Sigmoid colon (tissue), 7 donors: ENCODE data around the gene VPS52. TPM values are rescaled to one million over a fixed set of nuclear protein-coding genes. Genes with fewer than 3 reads are reported as not detected.

ENCODE experiments used
- DNase-seq: peaks from one replicate; pipeline ENCODE4 v3.0.0-alpha.2; 2019
- H3K27ac ChIP-seq, 4 donors: fragments of 200-600 bp; sonication (generic); one replicate each; pipeline ENCODE4 v1.5.1; 2016 to 2019; ENCODE audit warnings: mild to moderate bottlenecking in 1 of 4
- H3K27me3 ChIP-seq, 3 donors: fragments of 200-600 bp; sonication (generic); one replicate each; pipeline ENCODE4 v1.5.1; 2019; ENCODE audit warnings: mild to moderate bottlenecking in 1 of 3
- H3K36me3 ChIP-seq, 4 donors: fragments of 200-600 bp; sonication (generic); one replicate each; pipeline ENCODE4 v1.5.1; 2016 to 2019
- H3K4me1 ChIP-seq, 4 donors: fragments of 200-600 bp; sonication (generic); one replicate each; pipeline ENCODE4 v1.5.1; 2017 to 2019
- H3K4me3 ChIP-seq, 4 donors: fragments of 200-600 bp; sonication (generic); one replicate each; pipeline ENCODE4 v1.5.1; 2017 to 2019; ENCODE audit warnings: mild to moderate bottlenecking in 2 of 4, moderate library complexity in 1 of 4
- H3K9me3 ChIP-seq, 4 donors: fragments of 200-600 bp in 3 of 4; sonication (generic) in 3 of 4; one replicate each; pipeline versions ENCODE4 v1.5.1 to v1.6.1; 2013 to 2019
- EP300 ChIP-seq, 4 donors: sonication (generic); formaldehyde crosslinking; IDR thresholded peaks; one replicate each; pipeline ENCODE4 v1.6.1; 2017; ENCODE audit warnings: antibody characterized with exemption in 4 of 4
- POLR2A ChIP-seq, 2 donors: fragments of 450-650 bp; IDR thresholded peaks; one replicate each; pipeline ENCODE4 v1.6.1; 2016; ENCODE audit warnings: antibody characterized with exemption in 2 of 2, mild to moderate bottlenecking in 2 of 2, moderate library complexity in 2 of 2
- POLR2AphosphoS5 ChIP-seq, 4 donors: sonication (generic); formaldehyde crosslinking; IDR thresholded peaks; one replicate each; pipeline ENCODE4 v1.6.1; 2017; ENCODE audit warnings: antibody characterized with exemption in 4 of 4
- WGBS, 2 donors: extraction: QIAGEN DNeasy Blood & Tissue Kit; methylation state at CpG; one replicate each; pipeline ENCODE4 v1.1.7; 2013; 5-methylcytosine and 5-hydroxymethylcytosine counted together
- intact Hi-C: fragments of 100-400 bp; cut with DNase I; formaldehyde crosslinking; loops from one replicate; pipeline ENCODE4 v1.15.1; 2023
- polyA plus RNA-seq, 3 donors: library from polyadenylated mRNA; stranded (reverse); fragments of 200-250 nt; gene quantifications; one replicate each; pipeline ENCODE4 v1.2.3, GENCODE V29; 2013
- total RNA-seq, 4 donors: library from RNA; depleted of rRNA; stranded (reverse); fragments of >200 nt; gene quantifications; one replicate each; pipeline ENCODE4 v1.1.0, GENCODE V29; 2016
- TF ChIP-seq, protein P1 (sequence below), 4 experiments: fragments of 450-650 bp in 3 of 4; fragments of 200-600 bp in 1 of 4; IDR thresholded peaks; one replicate each; pipeline ENCODE4 v1.5.1; 2016 to 2019; ENCODE audit warnings: antibody characterized with exemption in 4 of 4, mild to moderate bottlenecking in 3 of 4, moderate library complexity in 2 of 4
- donor health status: healthy with polysubstance abuse.
- donor health status: Bipolar disorder and iron deficiency.
- donor health status: healthy.

VPS52 gene
- total and polyA plus RNA-seq, 7 donors = 23.4 to 51.2 (median 31.6) TPM

DNA sequence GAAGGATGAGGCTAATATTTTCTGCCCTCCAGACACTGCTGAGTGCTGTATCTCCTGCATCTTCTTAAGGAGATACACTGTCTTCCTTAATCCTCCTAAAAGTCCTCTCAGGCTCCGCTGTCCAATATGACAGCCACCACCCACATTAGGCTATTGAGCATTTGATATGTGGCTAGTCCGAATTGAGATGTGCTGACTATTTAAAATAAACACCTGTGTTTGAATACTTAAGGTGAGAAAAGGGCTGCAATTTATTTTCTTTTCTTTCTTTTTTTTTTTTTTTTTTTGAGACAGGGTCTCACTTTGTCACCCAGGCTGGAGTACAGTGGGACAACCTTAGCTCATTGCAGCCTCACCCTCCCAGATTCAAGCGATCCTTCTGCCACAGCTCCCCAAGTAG, 30.2 kb upstream of the VPS52 start:
- H3K4me3 ChIP-seq = no peak overlapping the region
- no peak overlapping the region for H3K27ac ChIP-seq
- H3K36me3 ChIP-seq = peaks cover 0 to 46% (median 23%) of the 10 kb centered on the region in 4 donors
- DNase-seq = no peak
- no peak for TF ChIP-seq POLR2AphosphoS5 (IDR thresholded peaks at IDR 0.05)
- TF ChIP-seq, protein P1, sequence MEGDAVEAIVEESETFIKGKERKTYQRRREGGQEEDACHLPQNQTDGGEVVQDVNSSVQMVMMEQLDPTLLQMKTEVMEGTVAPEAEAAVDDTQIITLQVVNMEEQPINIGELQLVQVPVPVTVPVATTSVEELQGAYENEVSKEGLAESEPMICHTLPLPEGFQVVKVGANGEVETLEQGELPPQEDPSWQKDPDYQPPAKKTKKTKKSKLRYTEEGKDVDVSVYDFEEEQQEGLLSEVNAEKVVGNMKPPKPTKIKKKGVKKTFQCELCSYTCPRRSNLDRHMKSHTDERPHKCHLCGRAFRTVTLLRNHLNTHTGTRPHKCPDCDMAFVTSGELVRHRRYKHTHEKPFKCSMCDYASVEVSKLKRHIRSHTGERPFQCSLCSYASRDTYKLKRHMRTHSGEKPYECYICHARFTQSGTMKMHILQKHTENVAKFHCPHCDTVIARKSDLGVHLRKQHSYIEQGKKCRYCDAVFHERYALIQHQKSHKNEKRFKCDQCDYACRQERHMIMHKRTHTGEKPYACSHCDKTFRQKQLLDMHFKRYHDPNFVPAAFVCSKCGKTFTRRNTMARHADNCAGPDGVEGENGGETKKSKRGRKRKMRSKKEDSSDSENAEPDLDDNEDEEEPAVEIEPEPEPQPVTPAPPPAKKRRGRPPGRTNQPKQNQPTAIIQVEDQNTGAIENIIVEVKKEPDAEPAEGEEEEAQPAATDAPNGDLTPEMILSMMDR (IDR thresholded peaks at IDR 0.05) = no peak
- TF ChIP-seq EP300 (IDR thresholded peaks at IDR 0.05) = no peak
- no peak for TF ChIP-seq POLR2A (IDR thresholded peaks at IDR 0.05)
- intact Hi-C loops = no loop called here
- H3K9me3 ChIP-seq = no peaks in the 10 kb centered on the region
- H3K27me3 ChIP-seq = no peaks in the 10 kb centered on the region
- peaks cover 0 to 35% (median 23%) of the 10 kb centered on the region in 4 donors for H3K4me1 ChIP-seq
- WGBS, 2 donors = 92 to 94% methylated on average over 3 of the region's 3 CpGs

- Histone ChIP-seq H3K4me1 (peaks cover 0 to 37% (median 24%) of the 10 kb centered on the region in 4 donors), H3K9me3 (no peaks in the 10 kb centered on the region), H3K27ac (peak overlapping the region; percentile 95 to 98 (median 97)), H3K36me3 (peaks cover 10 to 59% (median 33%) of the 10 kb centered on the region in 4 donors), H3K27me3 (no peaks in the 10 kb centered on the region), H3K4me3 (peak overlapping the region; percentile 62 to 93 (median 84))
- 0% methylated on average over 54 of the region's 54 CpGs for WGBS, 2 donors
- TF ChIP-seq, protein P1 (IDR thresholded peaks at IDR 0.05) = peak; percentile 39 to 79 (median 72)
- TF ChIP-seq POLR2A (IDR thresholded peaks at IDR 0.05) (peak; percentile 69 to 80), POLR2AphosphoS5 (IDR thresholded peaks at IDR 0.05) (peak; percentile 78 to 93 (median 90)), EP300 (IDR thresholded peaks at IDR 0.05) (peak in 1 of 4 donors; percentile 21)
- intact Hi-C loops = loop anchor here (1.0 to 5.0 kb wide), 3 partner anchors 15 to 128 kb away; partner anchors contain the start of genes B3GALT4 and TAPBP
- DNase-seq = peak; percentile 96
Observed at GRCh38 chr6:33299237-33299944, 27.7 kb upstream of the VPS52 start.

DNA sequence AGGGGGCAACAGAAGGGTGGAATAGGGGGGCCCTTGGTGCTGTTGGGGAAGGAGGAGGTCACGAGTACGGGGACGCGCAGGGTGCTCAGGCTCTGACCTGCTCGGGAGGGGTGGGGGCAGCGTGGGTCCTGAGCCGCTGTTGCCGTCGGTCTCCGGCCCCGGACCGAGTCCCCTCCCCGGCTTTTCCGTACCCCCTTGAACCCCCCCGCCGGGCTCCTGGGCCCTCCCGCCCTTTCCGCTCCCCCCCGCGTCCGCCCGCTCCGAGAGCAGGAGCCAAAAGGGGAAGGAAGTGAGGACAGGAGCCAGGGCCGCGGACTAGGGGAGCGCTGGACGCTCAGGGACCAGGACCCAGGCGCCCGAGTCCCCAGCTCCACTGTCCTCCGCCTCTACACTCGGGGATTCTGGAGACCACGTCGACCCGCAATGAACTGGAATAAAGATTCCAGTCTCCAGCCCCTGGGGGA, 27.1 kb upstream of the VPS52 start, which contains the start of gene RGL2:
Gene RGL2, minus strand, starts transcription at position 170 of the 464 bp plus-strand sequence. CDS start 332 bp downstream, outside the sequence.
- Histone ChIP-seq H3K36me3 (peaks cover 10 to 58% (median 30%) of the 10 kb centered on the region in 4 donors), H3K27ac (peak within 1 kb of the TSS; percentile 95 to 98 (median 97)), H3K9me3 (no peaks in the 10 kb centered on the region), H3K4me3 (peak within 1 kb of the TSS; percentile 62 to 93 (median 84)), H3K27me3 (no peaks in the 10 kb centered on the region), H3K4me1 (peaks cover 0 to 37% (median 24%) of the 10 kb centered on the region in 4 donors)
- DNase-seq = peak; percentile 94
- WGBS, 2 donors = 0 to 1% methylated on average over 34 of the region's 34 CpGs
- no peak for TF ChIP-seq EP300 (IDR thresholded peaks at IDR 0.05)
- TF ChIP-seq, protein P1 (IDR thresholded peaks at IDR 0.05) = no peak
- TF ChIP-seq POLR2AphosphoS5 (IDR thresholded peaks at IDR 0.05) = peak in 1 of 4 donors; percentile 6
- intact Hi-C loops = loop anchor here (1.0 to 5.0 kb wide), 3 partner anchors 15 to 128 kb away; partner anchors contain the start of genes B3GALT4 and TAPBP

DNA sequence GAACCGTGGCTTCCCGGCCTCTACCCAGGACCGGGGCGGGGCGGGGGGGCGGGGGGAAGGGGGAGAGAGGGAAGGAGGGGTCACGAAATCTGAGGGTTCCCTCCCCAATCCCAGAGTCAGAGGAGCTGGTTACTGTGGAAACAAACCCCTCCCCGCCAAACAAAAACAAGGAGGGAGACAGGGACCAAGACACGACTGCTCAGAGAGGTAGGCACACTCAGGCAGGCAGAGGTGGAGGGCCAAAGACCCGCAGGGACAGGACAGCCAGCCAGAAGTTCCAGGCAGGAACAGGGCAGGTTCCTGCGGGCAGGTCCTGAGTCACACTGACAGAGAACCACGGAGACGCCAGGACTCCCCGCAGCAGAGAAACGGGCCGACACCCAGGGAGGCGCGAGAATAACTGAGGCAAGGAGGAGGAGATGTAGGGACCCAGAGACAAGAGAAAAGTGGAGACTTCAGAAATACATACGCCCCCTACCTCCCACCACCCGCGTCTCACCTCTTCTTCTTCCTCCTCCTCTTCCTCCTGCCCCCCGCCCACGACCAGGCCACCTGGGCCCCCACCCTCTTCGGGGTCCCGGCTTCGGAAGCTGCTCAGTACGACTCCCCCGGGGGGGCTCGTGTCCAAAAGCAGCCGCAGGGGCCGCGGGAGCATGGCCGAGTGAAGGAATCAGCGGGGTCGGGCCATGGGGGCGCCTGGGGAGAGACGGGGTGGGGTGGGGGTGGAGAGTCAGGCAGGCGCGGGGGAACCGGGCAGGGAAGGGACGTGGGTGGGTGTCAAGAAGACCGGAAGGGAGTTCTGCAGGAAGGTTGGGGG, 26.5 kb upstream of the VPS52 start:
- H3K36me3 ChIP-seq = peaks cover 10 to 58% (median 31%) of the 10 kb centered on the region in 4 donors
- H3K4me3 ChIP-seq = peak overlapping the region; percentile 62 to 93 (median 84)
- intact Hi-C loops = loop anchor here (2.0 to 5.0 kb wide), 2 partner anchors 21 to 129 kb away; partner anchors contain the start of gene B3GALT4
- peak; percentile 90 for DNase-seq
- H3K4me1 ChIP-seq = peaks cover 0 to 37% (median 24%) of the 10 kb centered on the region in 4 donors
- TF ChIP-seq POLR2AphosphoS5 (IDR thresholded peaks at IDR 0.05) = peak in 3 of 4 donors; percentile 57 to 85 (median 75)
- peak in 1 of 2 donors; percentile 25 for TF ChIP-seq POLR2A (IDR thresholded peaks at IDR 0.05)
- TF ChIP-seq, protein P1 (IDR thresholded peaks at IDR 0.05) = no peak
- 1% methylated on average over 42 of the region's 42 CpGs for WGBS, 2 donors
- no peaks in the 10 kb centered on the region for H3K9me3 ChIP-seq
- H3K27me3 ChIP-seq = no peaks in the 10 kb centered on the region
- peak overlapping the region; percentile 95 to 98 (median 97) for H3K27ac ChIP-seq
